ENCODE measurements around the gene BACH2.

- no peak for TF ChIP-seq EZH2 (IDR thresholded peaks at IDR 0.05; ENCODE audit: low read depth, unreplicated experiment)
- TF ChIP-seq, protein P1, sequence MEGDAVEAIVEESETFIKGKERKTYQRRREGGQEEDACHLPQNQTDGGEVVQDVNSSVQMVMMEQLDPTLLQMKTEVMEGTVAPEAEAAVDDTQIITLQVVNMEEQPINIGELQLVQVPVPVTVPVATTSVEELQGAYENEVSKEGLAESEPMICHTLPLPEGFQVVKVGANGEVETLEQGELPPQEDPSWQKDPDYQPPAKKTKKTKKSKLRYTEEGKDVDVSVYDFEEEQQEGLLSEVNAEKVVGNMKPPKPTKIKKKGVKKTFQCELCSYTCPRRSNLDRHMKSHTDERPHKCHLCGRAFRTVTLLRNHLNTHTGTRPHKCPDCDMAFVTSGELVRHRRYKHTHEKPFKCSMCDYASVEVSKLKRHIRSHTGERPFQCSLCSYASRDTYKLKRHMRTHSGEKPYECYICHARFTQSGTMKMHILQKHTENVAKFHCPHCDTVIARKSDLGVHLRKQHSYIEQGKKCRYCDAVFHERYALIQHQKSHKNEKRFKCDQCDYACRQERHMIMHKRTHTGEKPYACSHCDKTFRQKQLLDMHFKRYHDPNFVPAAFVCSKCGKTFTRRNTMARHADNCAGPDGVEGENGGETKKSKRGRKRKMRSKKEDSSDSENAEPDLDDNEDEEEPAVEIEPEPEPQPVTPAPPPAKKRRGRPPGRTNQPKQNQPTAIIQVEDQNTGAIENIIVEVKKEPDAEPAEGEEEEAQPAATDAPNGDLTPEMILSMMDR (conservative IDR thresholded peaks at IDR 0.05; ENCODE audit: low read depth in 2 of 2) = no peak
- no peak for TF ChIP-seq REST (IDR thresholded peaks at IDR 0.05; ENCODE audit: unreplicated experiment)
- no peak for TF ChIP-seq POLR2AphosphoS5 (IDR thresholded peaks at IDR 0.05; ENCODE audit: low read depth)
These were observed 75.2 kb downstream of the BACH2 start for GRCh38 chr6:90221403-90221802.

All from GM23338 (cell line).